ENCODE data around the gene PPP1R9A.

PPP1R9A gene

DNA sequence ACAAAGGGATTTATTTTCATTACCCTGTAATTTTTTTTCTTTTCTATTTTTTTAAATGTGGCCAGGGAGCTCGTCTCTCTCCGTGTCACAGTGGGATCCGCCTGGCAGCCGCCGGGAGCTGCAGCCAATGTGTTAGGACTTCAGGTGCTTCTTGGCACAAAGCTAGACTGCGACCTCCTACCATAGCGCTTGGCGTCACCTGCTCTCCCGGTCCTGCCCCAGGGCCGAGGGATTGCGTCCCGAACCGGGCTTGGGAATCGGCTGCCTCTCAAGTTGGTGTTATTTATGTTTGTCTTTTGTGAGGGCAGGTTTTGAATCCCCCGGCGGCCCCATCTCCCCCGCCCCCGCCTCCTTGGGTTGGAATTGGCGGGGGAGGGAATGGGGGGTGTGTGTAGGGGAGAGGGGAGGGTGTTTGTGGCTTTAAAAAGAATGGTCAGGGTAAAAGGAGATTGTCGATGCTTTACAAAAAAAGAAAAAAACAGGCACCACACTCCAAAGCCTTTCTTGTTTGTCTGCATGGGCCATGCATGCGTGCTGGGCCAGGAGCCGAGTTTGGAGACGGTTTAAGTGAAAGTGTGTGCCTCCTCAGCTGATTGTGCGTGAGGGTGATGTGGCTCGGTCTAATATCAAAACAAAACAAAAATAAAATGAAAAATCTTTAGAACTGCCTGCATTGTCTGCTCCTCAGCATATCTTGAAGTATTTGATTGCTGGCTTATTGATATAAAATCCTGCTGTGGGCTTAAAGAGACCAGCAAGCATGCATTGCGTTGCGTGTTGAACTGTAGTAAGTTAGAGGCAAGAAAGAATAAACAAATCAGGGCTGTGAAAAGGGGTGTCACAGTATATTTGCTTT is 1.2 kb downstream of the PPP1R9A start:
- TF ChIP-seq, protein P1, sequence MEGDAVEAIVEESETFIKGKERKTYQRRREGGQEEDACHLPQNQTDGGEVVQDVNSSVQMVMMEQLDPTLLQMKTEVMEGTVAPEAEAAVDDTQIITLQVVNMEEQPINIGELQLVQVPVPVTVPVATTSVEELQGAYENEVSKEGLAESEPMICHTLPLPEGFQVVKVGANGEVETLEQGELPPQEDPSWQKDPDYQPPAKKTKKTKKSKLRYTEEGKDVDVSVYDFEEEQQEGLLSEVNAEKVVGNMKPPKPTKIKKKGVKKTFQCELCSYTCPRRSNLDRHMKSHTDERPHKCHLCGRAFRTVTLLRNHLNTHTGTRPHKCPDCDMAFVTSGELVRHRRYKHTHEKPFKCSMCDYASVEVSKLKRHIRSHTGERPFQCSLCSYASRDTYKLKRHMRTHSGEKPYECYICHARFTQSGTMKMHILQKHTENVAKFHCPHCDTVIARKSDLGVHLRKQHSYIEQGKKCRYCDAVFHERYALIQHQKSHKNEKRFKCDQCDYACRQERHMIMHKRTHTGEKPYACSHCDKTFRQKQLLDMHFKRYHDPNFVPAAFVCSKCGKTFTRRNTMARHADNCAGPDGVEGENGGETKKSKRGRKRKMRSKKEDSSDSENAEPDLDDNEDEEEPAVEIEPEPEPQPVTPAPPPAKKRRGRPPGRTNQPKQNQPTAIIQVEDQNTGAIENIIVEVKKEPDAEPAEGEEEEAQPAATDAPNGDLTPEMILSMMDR (IDR thresholded peaks at IDR 0.05): no peak
- no peak for TF ChIP-seq ZFX (IDR thresholded peaks at IDR 0.05; ENCODE audit: borderline replicate concordance)
- peak overlapping the region; percentile 75 for H3K27ac ChIP-seq

DNA sequence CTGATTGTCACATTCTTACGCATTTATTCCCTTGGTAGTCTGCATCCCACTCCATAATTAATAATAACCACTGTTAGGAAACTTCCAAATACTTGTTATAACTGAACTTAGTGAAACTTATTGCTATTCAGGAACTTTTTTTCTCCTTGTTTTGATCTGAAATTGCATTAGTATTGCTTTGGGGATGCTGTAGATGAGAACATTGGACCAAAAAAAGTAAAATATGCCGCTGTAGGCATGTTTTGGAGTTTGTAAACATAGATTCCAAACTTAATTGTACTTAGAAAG is 1.7 kb downstream of the PPP1R9A start:
- TF ChIP-seq ZFX (IDR thresholded peaks at IDR 0.05; ENCODE audit: borderline replicate concordance): no peak
- TF ChIP-seq, protein P1 (IDR thresholded peaks at IDR 0.05): no peak
- peak overlapping the region; percentile 75; the same call in 1 of the 2 replicates for H3K27ac ChIP-seq

DNA sequence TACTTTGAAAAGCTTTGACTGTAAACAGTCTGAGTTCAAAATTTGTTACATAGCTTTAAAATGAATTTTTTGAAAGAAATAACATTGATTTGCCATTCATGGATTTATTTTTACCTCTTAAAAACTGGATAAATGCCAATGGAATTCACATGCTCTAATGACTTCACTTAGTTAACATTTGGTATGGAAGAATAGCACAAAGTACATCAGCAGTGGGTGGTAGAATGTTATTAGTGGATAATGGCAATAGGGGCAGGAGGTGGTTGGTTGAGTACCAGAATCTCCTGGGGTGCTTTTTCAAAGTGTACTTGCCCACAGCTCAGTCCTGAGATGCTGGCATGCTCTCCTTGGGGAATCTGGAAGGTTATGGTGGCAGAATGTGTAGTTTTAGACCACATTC is 4.7 kb downstream of the PPP1R9A start:
- no peak overlapping the region for H3K27ac ChIP-seq
- TF ChIP-seq, protein P1 (IDR thresholded peaks at IDR 0.05): no peak
- TF ChIP-seq ZFX (IDR thresholded peaks at IDR 0.05; ENCODE audit: borderline replicate concordance): no peak

DNA sequence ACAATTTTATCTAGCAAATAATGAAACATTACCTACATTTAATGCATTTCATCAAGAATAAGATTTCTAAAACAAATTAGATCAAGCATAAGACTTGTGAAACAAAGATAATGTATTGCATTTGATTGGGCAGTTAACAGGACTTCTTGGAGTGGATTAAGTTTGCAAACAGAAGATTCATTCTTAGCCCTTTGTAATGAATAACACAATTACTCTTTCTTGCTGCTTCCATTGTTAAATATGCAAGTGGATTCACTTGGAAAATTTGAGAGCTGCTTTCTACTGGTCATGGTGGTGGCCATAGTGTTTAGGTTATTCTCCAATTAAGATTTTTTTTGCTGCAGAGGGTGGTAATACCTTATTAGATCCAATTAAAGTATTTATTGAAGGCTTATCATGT is 6.0 kb downstream of the PPP1R9A start:
- TF ChIP-seq, protein P1 (IDR thresholded peaks at IDR 0.05): no peak
- TF ChIP-seq ZFX (IDR thresholded peaks at IDR 0.05; ENCODE audit: borderline replicate concordance): no peak
- no peak overlapping the region for H3K27ac ChIP-seq

GRCh38 chr7:94921911-94922310 is 14.5 kb downstream of the PPP1R9A start:
- no peak overlapping the region for H3K27ac ChIP-seq
- TF ChIP-seq, protein P1 (IDR thresholded peaks at IDR 0.05): no peak
- no peak for TF ChIP-seq ZFX (IDR thresholded peaks at IDR 0.05; ENCODE audit: borderline replicate concordance)

GRCh38 chr7:94922457-94922856 is 15.1 kb downstream of the PPP1R9A start:
- H3K27ac ChIP-seq: no peak overlapping the region
- TF ChIP-seq, protein P1 (IDR thresholded peaks at IDR 0.05): no peak
- no peak for TF ChIP-seq ZFX (IDR thresholded peaks at IDR 0.05; ENCODE audit: borderline replicate concordance)

GRCh38 chr7:94923412-94923811 is 16.0 kb downstream of the PPP1R9A start:
- TF ChIP-seq, protein P1 (IDR thresholded peaks at IDR 0.05): no peak
- TF ChIP-seq ZFX (IDR thresholded peaks at IDR 0.05; ENCODE audit: borderline replicate concordance): no peak
- no peak overlapping the region for H3K27ac ChIP-seq
